MM.1S (cell line): ENCODE data around the gene PALB2.

Experiments
- CTCF ChIP-seq: fragments of 300-600 bp; sonication (generic); IDR thresholded peaks from 2 replicates; pipeline ENCODE4 v1.5.1; 2016; ENCODE audit warnings: antibody characterized with exemption, low read length, mixed read lengths
- EZH2phosphoT487 ChIP-seq: fragments of 300-600 bp; sonication (generic); IDR thresholded peaks from 2 replicates; pipeline ENCODE4 v1.6.1; 2018; ENCODE audit warnings: antibody characterized with exemption, low read length

- no peak for TF ChIP-seq CTCF
- no peak for TF ChIP-seq EZH2phosphoT487
Measured at GRCh38 chr16:23587726-23588125, 53.4 kb downstream of the PALB2 start.
